Measurements from ENCODE around the gene SPAG8. TPM values are rescaled to one million over a fixed set of nuclear protein-coding genes. Genes with fewer than 3 reads are reported as not detected.

Gene SPAG8
- total and polyA plus RNA-seq, 8 donors = 0.19 to 4.1 (median 1.7) TPM; not detected in 3

DNA sequence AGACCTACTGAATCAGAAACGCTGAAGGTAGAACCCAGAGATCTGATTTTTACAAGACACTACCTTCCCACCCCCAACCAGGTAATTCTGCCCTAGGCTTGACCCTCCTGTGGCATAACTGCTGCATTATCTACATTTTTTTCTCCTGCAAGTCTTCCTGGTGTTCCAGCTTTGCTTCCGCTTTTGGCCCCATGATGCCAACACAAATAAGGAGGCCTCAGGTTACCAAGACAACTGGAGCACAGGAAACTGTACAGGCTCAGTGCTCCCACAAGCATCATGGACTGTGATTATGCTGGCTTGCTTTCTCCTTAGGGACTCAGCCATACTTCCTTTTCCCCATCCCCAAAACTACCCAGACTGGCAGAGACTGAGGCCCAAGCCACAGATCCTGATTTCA is 51.4 kb downstream of the SPAG8 start:
- 29 to 51% (median 34%) methylated on average over 2 of the region's 2 CpGs for WGBS, 5 donors
- Histone ChIP-seq H3K9me3 (no peaks in the 10 kb centered on the region), H3K27me3 (no peaks in the 10 kb centered on the region), H3K4me3 (no peak overlapping the region), H3K4me1 (peaks cover 14 to 53% (median 36%) of the 10 kb centered on the region in 4 donors), H3K27ac (peak overlapping the region in 2 of 5 donors; percentile 7 to 56), H3K36me3 (no peaks in the 10 kb centered on the region)
- no peak for TF ChIP-seq POLR2A (IDR thresholded peaks at IDR 0.05)
- TF ChIP-seq EP300 (IDR thresholded peaks at IDR 0.05) = no peak
- peak in 1 of 3 donors; percentile 44 for TF ChIP-seq POLR2AphosphoS5 (IDR thresholded peaks at IDR 0.05)
- intact Hi-C loops (cut with DNase I; ENCODE audit: low total_unique reads) = no loop called here
- peak in 1 of 2 donors; percentile 89 for DNase-seq

DNA sequence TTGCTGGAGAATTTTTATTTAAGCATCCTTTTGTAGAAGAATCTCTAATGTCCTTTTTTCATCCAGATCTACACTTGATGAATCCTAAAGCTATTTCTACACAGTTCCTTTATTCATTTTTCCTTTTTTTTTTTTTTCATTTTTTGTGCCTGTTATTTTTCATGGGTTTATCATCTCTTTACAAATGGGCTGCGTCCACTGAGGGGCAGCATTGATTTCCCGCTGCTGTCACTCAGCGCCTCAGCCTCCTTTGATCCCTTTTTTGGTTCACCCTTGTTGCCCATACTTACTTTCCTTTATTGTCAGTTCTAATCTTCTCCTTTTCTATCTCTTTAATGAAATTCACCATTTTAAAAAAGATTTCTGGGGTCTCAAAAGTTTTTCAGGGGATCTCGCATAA is 52.3 kb downstream of the SPAG8 start:
- 88 to 97% (median 95%) methylated on average over 4 of the region's 4 CpGs for WGBS, 5 donors
- Histone ChIP-seq H3K27ac (peak overlapping the region in 1 of 5 donors; percentile 7), H3K4me3 (no peak overlapping the region), H3K9me3 (no peaks in the 10 kb centered on the region), H3K4me1 (peaks cover 14 to 53% (median 36%) of the 10 kb centered on the region in 4 donors), H3K36me3 (peaks cover 0 to 6% (median 3%) of the 10 kb centered on the region in 4 donors), H3K27me3 (no peaks in the 10 kb centered on the region)
- no peak for DNase-seq
- TF ChIP-seq EP300 (IDR thresholded peaks at IDR 0.05) = no peak
- no peak for TF ChIP-seq CTCF (IDR thresholded peaks at IDR 0.05)
- TF ChIP-seq POLR2A (IDR thresholded peaks at IDR 0.05) = no peak
- TF ChIP-seq POLR2AphosphoS5 (IDR thresholded peaks at IDR 0.05) = no peak
- intact Hi-C loops (cut with DNase I; ENCODE audit: low total_unique reads) = no loop called here

Small RNA genes within 50 kb of the gene (small RNA-seq; reads per million reads assigned to genes)
- 0 reads per million in 4 donors for gene HINT2

Other genes with a start within 250 kb of the SPAG8 start
- gene TESK1, start 207.0 kb downstream of the SPAG8 start, total RNA-seq = 10 to 100 TPM; 11.9 to 56.8 (median 34.6) TPM
- 10 to 100 TPM; 25.7 to 33.9 (median 28.4) TPM for gene TESK1, start 207.0 kb downstream of the SPAG8 start, polyA plus RNA-seq
- gene CD72, start 193.8 kb downstream of the SPAG8 start, total RNA-seq = 10 to 100 TPM in 1 of 5 donors, 1 to 10 TPM in 1, not detected in 3; 3.1 to 18.7 TPM
- 1 to 10 TPM in 2 of 3 donors, under 1 TPM in 1; 0.61 to 2.8 (median 1.1) TPM for gene CD72, start 193.8 kb downstream of the SPAG8 start, polyA plus RNA-seq
- gene SIT1, start 161.3 kb downstream of the SPAG8 start, total RNA-seq = 1 to 10 TPM in 2 of 5 donors, not detected in 3; 2.0 to 2.3 TPM
- 1 to 10 TPM in 1 of 3 donors, under 1 TPM in 2; 0.62 to 1.1 (median 0.95) TPM for gene SIT1, start 161.3 kb downstream of the SPAG8 start, polyA plus RNA-seq
- gene RMRP, start 154.2 kb downstream of the SPAG8 start, total RNA-seq = over 10,000 TPM in 4 of 5 donors, 1,000 to 10,000 TPM in 1; 1,379 to 137,340 (median 23,544) TPM
- 10 to 100 TPM in 1 of 3 donors, not detected in 2; 64.3 TPM for gene RMRP, start 154.2 kb downstream of the SPAG8 start, polyA plus RNA-seq
- 100 to 1,000 TPM in 1 of 5 donors, 10 to 100 TPM in 4; 15.6 to 104 (median 28.1) TPM for gene CCDC107, start 154.0 kb downstream of the SPAG8 start, total RNA-seq
- 10 to 100 TPM; 58.8 to 86.4 (median 69.7) TPM for gene CCDC107, start 154.0 kb downstream of the SPAG8 start, polyA plus RNA-seq
- gene ARHGEF39, start 147.1 kb downstream of the SPAG8 start, total RNA-seq = 10 to 100 TPM in 3 of 5 donors, 1 to 10 TPM in 2; 1.8 to 58.3 (median 11.6) TPM
- gene ARHGEF39, start 147.1 kb downstream of the SPAG8 start, polyA plus RNA-seq = 1 to 10 TPM; 2.8 to 4.3 (median 3.2) TPM
- gene CA9, start 138.3 kb downstream of the SPAG8 start, total RNA-seq = 100 to 1,000 TPM in 3 of 5 donors, 10 to 100 TPM in 1, 1 to 10 TPM in 1; 1.2 to 670 (median 161) TPM
- 100 to 1,000 TPM; 115 to 653 (median 541) TPM for gene CA9, start 138.3 kb downstream of the SPAG8 start, polyA plus RNA-seq
- gene TPM2, start 122.3 kb downstream of the SPAG8 start, total RNA-seq = 1,000 to 10,000 TPM in 3 of 5 donors, 100 to 1,000 TPM in 2; 537 to 3,642 (median 1,228) TPM
- gene TPM2, start 122.3 kb downstream of the SPAG8 start, polyA plus RNA-seq = 1,000 to 10,000 TPM in 1 of 3 donors, 100 to 1,000 TPM in 2; 460 to 2,257 (median 672) TPM
- 100 to 1,000 TPM; 169 to 399 (median 223) TPM for gene TLN1, start 80.1 kb downstream of the SPAG8 start, total RNA-seq
- gene TLN1, start 80.1 kb downstream of the SPAG8 start, polyA plus RNA-seq = 100 to 1,000 TPM in 1 of 3 donors, 10 to 100 TPM in 2; 53.2 to 141 (median 70.2) TPM
- gene CREB3, start 79.6 kb downstream of the SPAG8 start, total RNA-seq = 10 to 100 TPM; 33.2 to 84.0 (median 79.1) TPM
- gene CREB3, start 79.6 kb downstream of the SPAG8 start, polyA plus RNA-seq = 10 to 100 TPM; 29.4 to 40.5 (median 37.9) TPM
- 100 to 1,000 TPM in 3 of 5 donors, 10 to 100 TPM in 2; 29.8 to 210 (median 145) TPM for gene GBA2, start 63.0 kb downstream of the SPAG8 start, total RNA-seq
- 10 to 100 TPM; 26.5 to 38.9 (median 32.5) TPM for gene GBA2, start 63.0 kb downstream of the SPAG8 start, polyA plus RNA-seq
- 10 to 100 TPM in 4 of 5 donors, 1 to 10 TPM in 1; 7.0 to 21.2 (median 14.7) TPM for gene RGP1, start 63.0 kb downstream of the SPAG8 start, total RNA-seq
- gene RGP1, start 63.0 kb downstream of the SPAG8 start, polyA plus RNA-seq = 10 to 100 TPM in 1 of 3 donors, 1 to 10 TPM in 2; 3.8 to 12.8 (median 7.2) TPM
- gene MSMP, start 58.0 kb downstream of the SPAG8 start, total RNA-seq = not detected
- gene MSMP, start 58.0 kb downstream of the SPAG8 start, polyA plus RNA-seq = under 1 TPM in 1 of 3 donors, not detected in 2; 0.35 TPM
- 10 to 100 TPM in 3 of 5 donors, 1 to 10 TPM in 2; 3.1 to 75.5 (median 14.5) TPM for gene NPR2, start 20.7 kb downstream of the SPAG8 start, total RNA-seq
- gene NPR2, start 20.7 kb downstream of the SPAG8 start, polyA plus RNA-seq = 10 to 100 TPM in 1 of 3 donors, 1 to 10 TPM in 2; 4.0 to 11.4 (median 7.0) TPM
- gene HINT2, start 2.8 kb upstream of the SPAG8 start, total RNA-seq = 10 to 100 TPM in 4 of 5 donors, 1 to 10 TPM in 1; 8.4 to 22.7 (median 17.9) TPM
- gene HINT2, start 2.8 kb upstream of the SPAG8 start, polyA plus RNA-seq = 100 to 1,000 TPM in 2 of 3 donors, 10 to 100 TPM in 1; 98.1 to 131 (median 118) TPM
- gene FAM221B, start 16.5 kb upstream of the SPAG8 start, total RNA-seq = not detected
- gene FAM221B, start 16.5 kb upstream of the SPAG8 start, polyA plus RNA-seq = under 1 TPM in 1 of 3 donors, not detected in 2; 0.10 TPM
- gene TMEM8B, start 17.0 kb upstream of the SPAG8 start, total RNA-seq = 10 to 100 TPM in 3 of 5 donors, 1 to 10 TPM in 2; 4.6 to 81.4 (median 11.6) TPM
- gene TMEM8B, start 17.0 kb upstream of the SPAG8 start, polyA plus RNA-seq = 1 to 10 TPM; 7.0 to 9.2 (median 7.0) TPM
- gene OR13J1, start 58.1 kb upstream of the SPAG8 start, total RNA-seq = not detected
- not detected for gene OR13J1, start 58.1 kb upstream of the SPAG8 start, polyA plus RNA-seq
- gene HRCT1, start 93.9 kb upstream of the SPAG8 start, total RNA-seq = 10 to 100 TPM in 1 of 5 donors, 1 to 10 TPM in 2, under 1 TPM in 1, not detected in 1; 0.92 to 28.7 (median 7.7) TPM
- 1 to 10 TPM in 1 of 3 donors, under 1 TPM in 1, not detected in 1; 0.50 to 4.3 TPM for gene HRCT1, start 93.9 kb upstream of the SPAG8 start, polyA plus RNA-seq
- 1 to 10 TPM in 2 of 5 donors, not detected in 3; 1.2 to 2.4 TPM for gene SPAAR, start 97.2 kb upstream of the SPAG8 start, total RNA-seq
- gene SPAAR, start 97.2 kb upstream of the SPAG8 start, polyA plus RNA-seq = under 1 TPM; 0.30 to 0.92 (median 0.68) TPM
- not detected for gene OR2S2, start 145.9 kb upstream of the SPAG8 start, total RNA-seq
- gene OR2S2, start 145.9 kb upstream of the SPAG8 start, polyA plus RNA-seq = not detected
- 10 to 100 TPM in 3 of 5 donors, 1 to 10 TPM in 2; 4.3 to 19.3 (median 13.3) TPM for gene RECK, start 224.7 kb upstream of the SPAG8 start, total RNA-seq
- gene RECK, start 224.7 kb upstream of the SPAG8 start, polyA plus RNA-seq = 1 to 10 TPM; 2.3 to 4.7 (median 2.3) TPM